ENCODE data around the gene EPHB2.

- TF ChIP-seq CTCF (IDR thresholded peaks at IDR 0.05; ENCODE audit: poor library complexity, severe bottlenecking) (no peak), POLR2AphosphoS5 (IDR thresholded peaks at IDR 0.05) (peak; percentile 64), RAD21 (conservative IDR thresholded peaks at IDR 0.05) (no peak), EZH2 (IDR thresholded peaks at IDR 0.05; ENCODE audit: borderline replicate concordance, insufficient read depth, low read length, poor library complexity, severe bottlenecking) (no peak), EP300 (conservative IDR thresholded peaks at IDR 0.05; ENCODE audit: poor library complexity, severe bottlenecking) (no peak), MXI1 (conservative IDR thresholded peaks at IDR 0.05; ENCODE audit: poor library complexity, severe bottlenecking) (peak; percentile 20), TAF1 (IDR thresholded peaks at IDR 0.05; ENCODE audit: low read depth) (peak; percentile 56), SMC3 (conservative IDR thresholded peaks at IDR 0.05; ENCODE audit: poor library complexity) (no peak)
- TF ChIP-seq, protein P1, sequence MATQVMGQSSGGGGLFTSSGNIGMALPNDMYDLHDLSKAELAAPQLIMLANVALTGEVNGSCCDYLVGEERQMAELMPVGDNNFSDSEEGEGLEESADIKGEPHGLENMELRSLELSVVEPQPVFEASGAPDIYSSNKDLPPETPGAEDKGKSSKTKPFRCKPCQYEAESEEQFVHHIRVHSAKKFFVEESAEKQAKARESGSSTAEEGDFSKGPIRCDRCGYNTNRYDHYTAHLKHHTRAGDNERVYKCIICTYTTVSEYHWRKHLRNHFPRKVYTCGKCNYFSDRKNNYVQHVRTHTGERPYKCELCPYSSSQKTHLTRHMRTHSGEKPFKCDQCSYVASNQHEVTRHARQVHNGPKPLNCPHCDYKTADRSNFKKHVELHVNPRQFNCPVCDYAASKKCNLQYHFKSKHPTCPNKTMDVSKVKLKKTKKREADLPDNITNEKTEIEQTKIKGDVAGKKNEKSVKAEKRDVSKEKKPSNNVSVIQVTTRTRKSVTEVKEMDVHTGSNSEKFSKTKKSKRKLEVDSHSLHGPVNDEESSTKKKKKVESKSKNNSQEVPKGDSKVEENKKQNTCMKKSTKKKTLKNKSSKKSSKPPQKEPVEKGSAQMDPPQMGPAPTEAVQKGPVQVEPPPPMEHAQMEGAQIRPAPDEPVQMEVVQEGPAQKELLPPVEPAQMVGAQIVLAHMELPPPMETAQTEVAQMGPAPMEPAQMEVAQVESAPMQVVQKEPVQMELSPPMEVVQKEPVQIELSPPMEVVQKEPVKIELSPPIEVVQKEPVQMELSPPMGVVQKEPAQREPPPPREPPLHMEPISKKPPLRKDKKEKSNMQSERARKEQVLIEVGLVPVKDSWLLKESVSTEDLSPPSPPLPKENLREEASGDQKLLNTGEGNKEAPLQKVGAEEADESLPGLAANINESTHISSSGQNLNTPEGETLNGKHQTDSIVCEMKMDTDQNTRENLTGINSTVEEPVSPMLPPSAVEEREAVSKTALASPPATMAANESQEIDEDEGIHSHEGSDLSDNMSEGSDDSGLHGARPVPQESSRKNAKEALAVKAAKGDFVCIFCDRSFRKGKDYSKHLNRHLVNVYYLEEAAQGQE (IDR thresholded peaks at IDR 0.05; ENCODE audit: borderline replicate concordance): peak; percentile 52
Measured at GRCh38 chr1:22709891-22710700, 543 bp upstream of the EPHB2 start.
